K562 (cell line): ENCODE measurements around the gene TMEM38B. TPM values are rescaled to one million over a fixed set of nuclear protein-coding genes. Genes with fewer than 3 reads are reported as not detected.

Experiments
- ATAC-seq: fragments of 200-7000 bp; cut with Tn5 transposase; 3 replicates; pipeline ENCODE4 v1.9.1; 2020; ENCODE audit warnings: moderate library complexity
- BruUV-seq: library from RNA; stranded (reverse); fragments of 400-500 nt; replicated peaks from 2 replicates; lab custom pipeline; 2021; lab: Mats Ljungman, UMichigan
- CTCF ChIA-PET: fragments of 300-600 bp; formaldehyde crosslinking; extraction: SDS; loops from one replicate; lab custom pipeline; 2021; ENCODE audit warnings: low intra/inter-chr PET ratio; lab: Yijun Ruan, JAX
- POLR2A ChIA-PET: fragments of 300-600, 350-650 bp; sonication (Branson Sonifier 250); formaldehyde crosslinking; extraction: SDS; loops from one replicate; lab custom pipeline; 2021; ENCODE audit warnings: antibody characterized with exemption, inconsistent platforms; lab: Yijun Ruan, JAX
- DNase-seq, 4 experiments: peaks; one replicate each; pipeline versions ENCODE4 v3.0.0 to v3.0.0-alpha.2; 2011 to 2018; ENCODE audit warnings: low spot score in 3 of 4, mixed read lengths in 3 of 4; ENCODE audit errors: extremely low read depth in 1 of 4
- FAIRE-seq: peaks from 2 replicates; lab custom pipeline; 2011; peaks lifted over from hg19 to GRCh38; lab: Jason Lieb, UNC
- H2AFZ ChIP-seq: 2 replicates; pipeline ENCODE4 v1.6.0; 2011; ENCODE audit warnings: low read depth, low read length, control low read depth, inconsistent platforms
- H3K27ac ChIP-seq: fragments of 200-600 bp; 3 replicates; pipeline ENCODE4 v1.8.0; 2011; ENCODE audit warnings: low read depth, mild to moderate bottlenecking, control low read depth, inconsistent platforms, low read length, moderate library complexity, mixed read lengths; ENCODE audit errors: extremely low read depth
- H3K27me3 ChIP-seq, 2 experiments: fragments of 300-600 bp in 1 of 2; 2 replicates in 1 of 2; 3 replicates in 1 of 2; pipeline versions ENCODE4 v1.6.0 to v1.8.0; 2011; ENCODE audit warnings: inconsistent platforms in 2 of 2, low read length in 2 of 2, mild to moderate bottlenecking in 1 of 2, mixed read lengths in 1 of 2, moderate library complexity in 1 of 2; ENCODE audit not compliant: control insufficient read depth in 2 of 2, insufficient read depth in 2 of 2
- H3K36me3 ChIP-seq: fragments of 300-600 bp; 3 replicates; pipeline ENCODE4 v1.8.0; 2011; ENCODE audit warnings: mild to moderate bottlenecking, low read length, inconsistent platforms; ENCODE audit not compliant: control insufficient read depth, insufficient read depth
- H3K4me1 ChIP-seq, 2 experiments: fragments of 200-600 bp in 1 of 2; replicated peaks in 1 of 2; 2 replicates in 1 of 2; 3 replicates in 1 of 2; pipeline versions ENCODE4 v1.5.1 to v1.8.0; 2011; ENCODE audit warnings: inconsistent platforms in 2 of 2, low read length in 2 of 2, mild to moderate bottlenecking in 1 of 2, mixed read lengths in 1 of 2, moderate library complexity in 1 of 2; ENCODE audit not compliant: control insufficient read depth in 2 of 2, insufficient read depth in 2 of 2
- H3K4me2 ChIP-seq: 2 replicates; pipeline ENCODE4 v1.6.1; 2011; ENCODE audit warnings: low read length, control low read depth, inconsistent platforms, mixed read lengths; ENCODE audit not compliant: insufficient read depth
- H3K4me3 ChIP-seq: fragments of 200-600 bp; sonication (generic), shearing (Covaris generic); 2 replicates; pipeline ENCODE4 v1.5.1; 2016; ENCODE audit warnings: control low read depth, inconsistent platforms
- H3K79me2 ChIP-seq: fragments of 200-600 bp; 3 replicates; pipeline ENCODE4 v1.8.0; 2011; ENCODE audit warnings: low read length, inconsistent platforms; ENCODE audit not compliant: control insufficient read depth, insufficient read depth
- H3K9ac ChIP-seq, 2 experiments: 2 replicates each; pipeline versions ENCODE4 v1.6.0 to v1.6.1; 2011; ENCODE audit warnings: low read depth in 2 of 2, low read length in 2 of 2, control low read depth in 1 of 2, inconsistent platforms in 1 of 2, mild to moderate bottlenecking in 1 of 2, mixed read lengths in 1 of 2; ENCODE audit not compliant: insufficient read depth in 1 of 2
- H3K9me1 ChIP-seq: one replicate; pipeline ENCODE4 v1.6.0; 2011; ENCODE audit warnings: inconsistent platforms, mild to moderate bottlenecking, low read length, moderate library complexity; ENCODE audit not compliant: control insufficient read depth, insufficient read depth
- H3K9me3 ChIP-seq: replicated peaks from 2 replicates; pipeline ENCODE4 v1.5.1; 2011; ENCODE audit warnings: low read depth, low read length, inconsistent platforms; ENCODE audit not compliant: control insufficient read depth, insufficient read depth
- H4K20me1 ChIP-seq: replicated peaks from 2 replicates; pipeline ENCODE4 v1.6.1; 2011; ENCODE audit warnings: low read length, inconsistent platforms, mixed read lengths; ENCODE audit not compliant: control insufficient read depth, insufficient read depth
- CREBBP ChIP-seq: IDR thresholded peaks from one replicate; pipeline ENCODE4 v1.6.1; 2012; ENCODE audit warnings: low read depth, mild to moderate bottlenecking, control low read depth, inconsistent platforms, low read length
- HMGN3 ChIP-seq: IDR thresholded peaks from 2 replicates; pipeline ENCODE4 v1.6.1; 2011; ENCODE audit warnings: borderline replicate concordance, low read depth, mild to moderate bottlenecking, mixed read lengths, low read length; ENCODE audit not compliant: insufficient read length; ENCODE audit errors: extremely low read depth
- KLF1 ChIP-seq: fragments of 450-650 bp; IDR thresholded peaks from 2 replicates; pipeline ENCODE4 v1.6.1; 2016; ENCODE audit warnings: missing genetic modification characterization, missing compliant biosample characterization
- PHB2 ChIP-seq: fragments of 450-650 bp; IDR thresholded peaks from 2 replicates; pipeline ENCODE4 v1.6.1; 2017; ENCODE audit warnings: low read depth
- POU5F1 ChIP-seq: fragments of 150-350 bp; IDR thresholded peaks from 2 replicates; pipeline ENCODE4 v1.6.1; 2014; ENCODE audit warnings: borderline replicate concordance, low read length, low read depth, mild to moderate bottlenecking; ENCODE audit not compliant: partially characterized antibody
- RBBP5 ChIP-seq: fragments of 200-600 bp; sonication (generic); IDR thresholded peaks from 2 replicates; pipeline ENCODE4 v1.6.1; 2012; ENCODE audit warnings: borderline replicate concordance, mild to moderate bottlenecking, low read length, control low read depth, inconsistent platforms; ENCODE audit not compliant: insufficient read depth, poor library complexity, severe bottlenecking
- SRSF7 ChIP-seq: fragments of 200-400 bp; formaldehyde crosslinking; optimal IDR thresholded peaks from 2 replicates; pipeline ENCODE3; 2017; ENCODE audit warnings: mild to moderate bottlenecking, low read depth, low read length
- ZNF224 ChIP-seq: sonication (generic); formaldehyde crosslinking; IDR thresholded peaks from 2 replicates; pipeline ENCODE4 v1.8.0; 2022; ENCODE audit warnings: mild to moderate bottlenecking, missing genetic modification reagents
- ZNF551 ChIP-seq: fragments of 250-450 bp; sonication (Bioruptor Pico); IDR thresholded peaks from 2 replicates; pipeline ENCODE4 v1.5.0; 2021; ENCODE audit warnings: mild to moderate bottlenecking, moderate library complexity
- WGBS: fragments of 100-300 bp; shearing (Covaris generic); methylation state at CpG from one replicate; pipeline ENCODE4 v1.1.6; 2016; ENCODE audit warnings: low coverage, mixed read lengths; ENCODE audit not compliant: insufficient coverage; ENCODE audit errors: missing lambda C conversion rate; 5-methylcytosine and 5-hydroxymethylcytosine counted together
- in situ Hi-C: fragments of 300-500 bp; cut with MboI; formaldehyde crosslinking; loops from 4 replicates; pipeline ENCODE4 v1.15.0; 2018; ENCODE audit warnings: inconsistent platforms, mixed read lengths
- intact Hi-C: fragments of 100-400 bp; cut with micrococcal nuclease; formaldehyde crosslinking; loops from 2 replicates; pipeline ENCODE4 v1.14.2; 2022
- polyA plus RNA-seq, 8 experiments: library from polyadenylated mRNA; depleted of rRNA in 4 of 8; stranded (reverse) in 5 of 8; unstranded in 3 of 8; fragments of >200 nt; fragmentation: Nextera tagmentation in 2 of 8; fragmentation: Illumina TruSeq in 1 of 8; extraction: Ambion mirVana in 2 of 8; extraction: Trizol in 1 of 8; gene quantifications; 2 replicates each; pipeline versions ENCODE4 v1.2.1 to v1.2.3, GENCODE V29; 2011 to 2014; ENCODE audit warnings: inconsistent platforms in 1 of 8, missing spikeins in 1 of 8
- total RNA-seq, 7 experiments: library from RNA; depleted of rRNA in 6 of 7; stranded (reverse); fragments of >200 nt in 6 of 7; fragmentation: Illumina TruSeq in 2 of 7; extraction: Trizol in 2 of 7; gene quantifications; 2 replicates each; pipeline versions ENCODE4 v1.2.1 to v1.2.3, GENCODE V29; 2011 to 2021; ENCODE audit warnings: low replicate concordance in 1 of 7
- TF ChIP-seq, protein P1 (sequence below), 2 experiments: fragments of 450-650 bp; IDR thresholded peaks; 2 replicates each; pipeline ENCODE4 v1.6.1; 2018; ENCODE audit warnings: mild to moderate bottlenecking in 2 of 2, low read depth in 1 of 2; ENCODE audit not compliant: partially characterized antibody in 2 of 2

Gene TMEM38B
- total and polyA plus RNA-seq, 9 of the 15 experiments (the other 6 are each of a cell fraction or from before 2014, with no cell fraction given): 26.0 to 57.5 (median 38.5) TPM

DNA sequence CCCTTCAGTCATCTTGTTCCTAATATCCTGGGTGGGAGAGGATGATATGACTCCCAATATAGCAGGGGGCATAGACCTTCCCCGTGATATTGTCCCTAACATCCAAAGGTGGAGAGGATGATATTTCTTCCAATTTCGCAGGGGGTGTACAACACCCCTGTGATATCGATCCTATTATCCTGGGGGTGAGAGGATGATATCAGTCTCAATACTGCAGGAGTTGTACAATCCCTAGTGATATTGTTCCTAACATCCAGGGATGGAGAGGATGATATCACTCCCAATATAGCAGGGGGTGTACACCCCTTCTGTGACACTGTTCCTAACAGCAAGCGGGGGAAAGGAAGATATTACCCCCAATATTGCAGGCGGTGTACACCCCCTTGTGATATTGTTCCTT is 122.6 kb downstream of the TMEM38B start:
- H2AFZ ChIP-seq: no peak overlapping the region
- no peaks in the 10 kb centered on the region for H3K9me3 ChIP-seq
- no peak overlapping the region for H3K4me3 ChIP-seq
- H3K27me3 ChIP-seq: no peaks in the 10 kb centered on the region
- no peaks in the 10 kb centered on the region for H4K20me1 ChIP-seq
- no peak overlapping the region for H3K9ac ChIP-seq
- DNase-seq (no peak), FAIRE-seq (no peak), ATAC-seq (no peak)
- no peaks in the 10 kb centered on the region for H3K79me2 ChIP-seq
- H3K27ac ChIP-seq: no peak overlapping the region
- CTCF ChIA-PET: no interaction called here
- no peak overlapping the region for H3K4me2 ChIP-seq
- no peak for TF ChIP-seq RBBP5
- TF ChIP-seq KLF1: no peak
- TF ChIP-seq PHB2: no peak
- no peak for TF ChIP-seq HMGN3
- no peak for TF ChIP-seq SRSF7
- TF ChIP-seq CREBBP: no peak
- TF ChIP-seq POU5F1: no peak
- TF ChIP-seq ZNF551 (CRISPR knock-in tag): no peak
- no peak for TF ChIP-seq ZNF224 (CRISPR knock-in tag)
- TF ChIP-seq, protein P1, sequence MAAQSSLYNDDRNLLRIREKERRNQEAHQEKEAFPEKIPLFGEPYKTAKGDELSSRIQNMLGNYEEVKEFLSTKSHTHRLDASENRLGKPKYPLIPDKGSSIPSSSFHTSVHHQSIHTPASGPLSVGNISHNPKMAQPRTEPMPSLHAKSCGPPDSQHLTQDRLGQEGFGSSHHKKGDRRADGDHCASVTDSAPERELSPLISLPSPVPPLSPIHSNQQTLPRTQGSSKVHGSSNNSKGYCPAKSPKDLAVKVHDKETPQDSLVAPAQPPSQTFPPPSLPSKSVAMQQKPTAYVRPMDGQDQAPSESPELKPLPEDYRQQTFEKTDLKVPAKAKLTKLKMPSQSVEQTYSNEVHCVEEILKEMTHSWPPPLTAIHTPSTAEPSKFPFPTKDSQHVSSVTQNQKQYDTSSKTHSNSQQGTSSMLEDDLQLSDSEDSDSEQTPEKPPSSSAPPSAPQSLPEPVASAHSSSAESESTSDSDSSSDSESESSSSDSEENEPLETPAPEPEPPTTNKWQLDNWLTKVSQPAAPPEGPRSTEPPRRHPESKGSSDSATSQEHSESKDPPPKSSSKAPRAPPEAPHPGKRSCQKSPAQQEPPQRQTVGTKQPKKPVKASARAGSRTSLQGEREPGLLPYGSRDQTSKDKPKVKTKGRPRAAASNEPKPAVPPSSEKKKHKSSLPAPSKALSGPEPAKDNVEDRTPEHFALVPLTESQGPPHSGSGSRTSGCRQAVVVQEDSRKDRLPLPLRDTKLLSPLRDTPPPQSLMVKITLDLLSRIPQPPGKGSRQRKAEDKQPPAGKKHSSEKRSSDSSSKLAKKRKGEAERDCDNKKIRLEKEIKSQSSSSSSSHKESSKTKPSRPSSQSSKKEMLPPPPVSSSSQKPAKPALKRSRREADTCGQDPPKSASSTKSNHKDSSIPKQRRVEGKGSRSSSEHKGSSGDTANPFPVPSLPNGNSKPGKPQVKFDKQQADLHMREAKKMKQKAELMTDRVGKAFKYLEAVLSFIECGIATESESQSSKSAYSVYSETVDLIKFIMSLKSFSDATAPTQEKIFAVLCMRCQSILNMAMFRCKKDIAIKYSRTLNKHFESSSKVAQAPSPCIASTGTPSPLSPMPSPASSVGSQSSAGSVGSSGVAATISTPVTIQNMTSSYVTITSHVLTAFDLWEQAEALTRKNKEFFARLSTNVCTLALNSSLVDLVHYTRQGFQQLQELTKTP (IDR thresholded peaks at IDR 0.05; ENCODE audit: low read depth in 1 of 2, partially characterized antibody in 2 of 2): no peak
- H3K36me3 ChIP-seq: no peaks in the 10 kb centered on the region
- POLR2A ChIA-PET: no interaction called here
- 57% methylated on average over 5 of the region's 5 CpGs for WGBS
- in situ Hi-C loops (no loop called here), intact Hi-C loops (no loop called here)
- BruUV-seq: no TSS peak
- no peaks in the 10 kb centered on the region for H3K4me1 ChIP-seq
- H3K9me1 ChIP-seq: no peaks in the 10 kb centered on the region
